Gastrocnemius medialis (tissue), 4 donors: ENCODE measurements around the gene RHEX. TPM values are rescaled to one million over a fixed set of nuclear protein-coding genes. Genes with fewer than 3 reads are reported as not detected.
"Not testable (repeated sequence)": the region's sequence is repeated elsewhere in the genome, so short reads cannot be mapped to it uniquely, and the experiment has no call there.

Source experiments
- ATAC-seq, 2 donors: fragments of 150-250 bp; one replicate each; pipeline ENCODE4 v1.9.1; 2016
- DNase-seq, 2 donors: peaks; one replicate each; pipeline ENCODE4 v3.0.0-alpha.2; 2019
- H3K27ac ChIP-seq, 4 donors: fragments of 200-600 bp; sonication (generic); 1 replicate in 1 of 4; 2 replicates in 3 of 4; pipeline ENCODE4 v1.5.1; 2016 to 2018; ENCODE audit warnings: mild to moderate bottlenecking in 2 of 4, moderate library complexity in 1 of 4
- H3K27me3 ChIP-seq, 3 donors: fragments of 200-600 bp; sonication (generic) in 2 of 3; 1 replicate in 1 of 3; 2 replicates in 2 of 3; pipeline versions ENCODE4 v1.5.1 to v1.6.0; 2016 to 2019; ENCODE audit warnings: mild to moderate bottlenecking in 1 of 3, moderate library complexity in 1 of 3
- H3K36me3 ChIP-seq, 2 donors: fragments of 200-600 bp; sonication (generic) in 1 of 2; one replicate each; pipeline ENCODE4 v1.5.1; 2017 to 2018
- H3K4me1 ChIP-seq, 2 donors: fragments of 200-600 bp; sonication (generic) in 1 of 2; one replicate each; pipeline ENCODE4 v1.5.1; 2016 to 2017; ENCODE audit warnings: mild to moderate bottlenecking in 2 of 2
- H3K4me3 ChIP-seq, 4 donors: fragments of 200-600 bp; sonication (generic) in 3 of 4; 1 replicate in 1 of 4; 2 replicates in 3 of 4; pipeline ENCODE4 v1.5.1; 2016 to 2019; ENCODE audit warnings: mild to moderate bottlenecking in 2 of 4
- H3K9me3 ChIP-seq, 3 donors: fragments of 200-600 bp; sonication (generic) in 2 of 3; 1 replicate in 1 of 3; 2 replicates in 2 of 3; pipeline ENCODE4 v1.5.1; 2016 to 2019
- CTCF ChIP-seq, 5 experiments: fragments of 450-650 bp in 3 of 5; fragments of 200-600 bp in 2 of 5; sonication (generic) in 2 of 5; IDR thresholded peaks in 4 of 5; conservative IDR thresholded peaks in 1 of 5; 1 replicate in 4 of 5; 2 replicates in 1 of 5; pipeline ENCODE4 v1.5.1; 2016 to 2019; ENCODE audit warnings: antibody characterized with exemption in 5 of 5, mild to moderate bottlenecking in 3 of 5, moderate library complexity in 3 of 5
- POLR2A ChIP-seq, 2 donors: fragments of 450-650 bp; IDR thresholded peaks; one replicate each; pipeline ENCODE4 v1.6.1; 2017; ENCODE audit warnings: antibody characterized with exemption in 2 of 2, mild to moderate bottlenecking in 2 of 2, moderate library complexity in 2 of 2
- in situ Hi-C, 4 donors: fragments of 200-750 bp; cut with MboI; loops; one replicate each; pipeline versions ENCODE4 v1.15.0 to v1.8.0; 2017; ENCODE audit warnings: low sequenced_read_pairs in 4 of 4
- intact Hi-C: fragments of 100-400 bp; cut with DNase I; formaldehyde crosslinking; loops from one replicate; pipeline ENCODE4 v1.15.1; 2023; ENCODE audit warnings: low total_unique reads
- total RNA-seq, 4 donors: library from RNA; depleted of rRNA; stranded (reverse); fragments of >200 nt; gene quantifications; one replicate each; pipeline versions ENCODE4 v1.1.0 to v1.2.3, GENCODE V29; 2016

Gene RHEX
- total RNA-seq, 4 donors from 2014 or later = not detected

DNA sequence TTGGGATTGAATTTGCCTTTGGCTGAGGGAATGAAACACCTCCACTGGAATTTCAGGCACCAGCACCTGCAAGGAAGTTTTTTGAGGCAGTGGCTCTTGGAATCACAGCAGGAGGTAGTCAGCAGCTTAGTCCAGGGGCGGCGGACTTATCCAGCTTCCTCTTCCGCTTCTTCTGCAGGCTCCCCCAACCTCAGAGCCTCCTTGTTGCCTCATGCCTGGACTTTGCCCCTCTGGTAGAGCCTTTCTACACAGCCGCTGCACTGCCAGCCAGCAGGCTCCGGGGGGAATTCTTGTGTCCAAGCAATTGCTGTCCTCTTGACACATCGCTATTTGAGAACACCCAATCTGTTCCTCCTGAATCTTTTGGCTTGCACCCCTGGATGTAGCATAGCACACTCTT, 4.4 kb upstream of the RHEX start:
- TF ChIP-seq POLR2A (IDR thresholded peaks at IDR 0.05) = no peak
- TF ChIP-seq CTCF (IDR thresholded peaks at IDR 0.05 in 4 of 5, conservative IDR thresholded peaks at IDR 0.05 in 1 of 5) = no peak
- intact Hi-C loops = no loop called here
- no peak overlapping the region for H3K27ac ChIP-seq
- no peaks in the 10 kb centered on the region for H3K27me3 ChIP-seq
- H3K4me3 ChIP-seq = no peak overlapping the region
- H3K36me3 ChIP-seq = no peaks in the 10 kb centered on the region
- H3K9me3 ChIP-seq = no peaks in the 10 kb centered on the region
- H3K4me1 ChIP-seq = no peaks in the 10 kb centered on the region
- no peak for ATAC-seq
- no peak for DNase-seq
- in situ Hi-C loops = no loop called here

DNA sequence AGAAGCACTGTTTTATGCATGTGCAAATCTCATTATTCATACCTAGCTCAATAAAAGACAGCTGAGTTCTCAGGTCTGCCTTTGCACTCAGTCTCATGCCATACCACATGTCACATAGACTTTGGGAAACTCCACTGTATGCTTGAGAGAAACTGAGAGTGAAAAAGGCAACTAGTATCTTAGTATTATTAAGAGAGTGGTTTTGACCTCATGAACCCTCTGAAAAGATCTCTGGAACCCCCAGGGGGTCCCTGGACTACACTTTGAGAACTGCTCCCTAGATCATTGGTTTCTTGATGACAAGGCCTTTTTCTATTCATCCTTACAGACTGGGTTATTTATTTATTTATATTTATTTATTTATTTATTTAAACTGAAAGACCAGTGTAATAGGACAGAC, 3.7 kb upstream of the RHEX start:
- DNase-seq (no peak), ATAC-seq (no peak)
- no peak overlapping the region for H3K27ac ChIP-seq
- H3K27me3 ChIP-seq = no peaks in the 10 kb centered on the region
- intact Hi-C loops = no loop called here
- no peaks in the 10 kb centered on the region for H3K36me3 ChIP-seq
- no peaks in the 10 kb centered on the region for H3K4me1 ChIP-seq
- no peaks in the 10 kb centered on the region for H3K9me3 ChIP-seq
- TF ChIP-seq CTCF (IDR thresholded peaks at IDR 0.05 in 4 of 5, conservative IDR thresholded peaks at IDR 0.05 in 1 of 5) = no peak
- TF ChIP-seq POLR2A (IDR thresholded peaks at IDR 0.05) = no peak
- in situ Hi-C loops = no loop called here
- H3K4me3 ChIP-seq = no peak overlapping the region

DNA sequence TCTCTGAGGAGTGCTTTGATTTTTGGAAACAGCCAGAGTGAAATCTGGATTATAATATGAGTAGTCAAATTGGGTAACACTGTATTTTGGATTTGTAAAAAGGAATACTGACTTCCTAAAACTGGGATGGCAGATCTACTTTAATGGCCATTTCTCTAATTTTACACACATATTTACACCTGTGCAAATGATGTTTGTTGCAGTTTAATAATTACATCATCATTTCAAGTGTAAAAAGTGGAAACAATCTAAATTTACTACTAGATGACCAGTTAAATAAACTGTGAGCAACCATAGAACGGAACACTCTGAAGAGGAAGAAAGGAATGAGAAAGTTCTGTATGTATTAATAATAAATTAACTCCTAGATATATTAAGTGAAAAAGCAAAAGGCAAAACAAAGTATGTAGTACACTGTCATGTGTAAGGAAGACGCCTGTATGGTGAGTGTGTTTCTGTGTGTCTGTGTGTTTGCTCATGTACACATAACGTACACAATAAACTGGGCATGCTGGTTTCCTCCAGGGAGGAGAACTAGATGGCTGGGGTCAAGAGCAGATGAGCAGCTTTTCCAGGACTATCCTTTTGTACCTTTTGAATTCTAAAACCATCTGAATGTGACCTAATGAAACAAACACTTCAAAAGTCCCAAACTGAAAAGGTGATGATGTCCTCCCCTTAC, 2.9 kb upstream of the RHEX start:
- DNase-seq = no peak
- Histone ChIP-seq H3K9me3 (no peaks in the 10 kb centered on the region), H3K4me1 (no peaks in the 10 kb centered on the region), H3K27me3 (no peaks in the 10 kb centered on the region), H3K27ac (no peak overlapping the region), H3K36me3 (no peaks in the 10 kb centered on the region), H3K4me3 (no peak overlapping the region)
- ATAC-seq = no peak
- intact Hi-C loops (no loop called here), in situ Hi-C loops (no loop called here)
- TF ChIP-seq POLR2A (IDR thresholded peaks at IDR 0.05) = no peak
- no peak for TF ChIP-seq CTCF (IDR thresholded peaks at IDR 0.05 in 4 of 5, conservative IDR thresholded peaks at IDR 0.05 in 1 of 5)

- DNase-seq (no peak), ATAC-seq (no peak)
- intact Hi-C loops (no loop called here), in situ Hi-C loops (no loop called here)
- H3K27ac ChIP-seq = no peak overlapping the region
- no peaks in the 10 kb centered on the region for H3K4me1 ChIP-seq
- no peaks in the 10 kb centered on the region for H3K9me3 ChIP-seq
- H3K4me3 ChIP-seq = no peak overlapping the region
- no peaks in the 10 kb centered on the region for H3K36me3 ChIP-seq
- no peaks in the 10 kb centered on the region for H3K27me3 ChIP-seq
- TF ChIP-seq CTCF (IDR thresholded peaks at IDR 0.05 in 4 of 5, conservative IDR thresholded peaks at IDR 0.05 in 1 of 5) (no peak), POLR2A (IDR thresholded peaks at IDR 0.05) (no peak)
Measured at GRCh38 chr1:206050655-206051235, 2.2 kb upstream of the RHEX start.

- H3K4me3 ChIP-seq, intact Hi-C loops, DNase-seq, ATAC-seq, H3K9me3 ChIP-seq, H3K27me3 ChIP-seq, H3K36me3 ChIP-seq, H3K27ac ChIP-seq, H3K4me1 ChIP-seq, in situ Hi-C loops: not testable (repeated sequence)
Measured at GRCh38 chr1:206052231-206052865, 625 bp upstream of the RHEX start.

DNA sequence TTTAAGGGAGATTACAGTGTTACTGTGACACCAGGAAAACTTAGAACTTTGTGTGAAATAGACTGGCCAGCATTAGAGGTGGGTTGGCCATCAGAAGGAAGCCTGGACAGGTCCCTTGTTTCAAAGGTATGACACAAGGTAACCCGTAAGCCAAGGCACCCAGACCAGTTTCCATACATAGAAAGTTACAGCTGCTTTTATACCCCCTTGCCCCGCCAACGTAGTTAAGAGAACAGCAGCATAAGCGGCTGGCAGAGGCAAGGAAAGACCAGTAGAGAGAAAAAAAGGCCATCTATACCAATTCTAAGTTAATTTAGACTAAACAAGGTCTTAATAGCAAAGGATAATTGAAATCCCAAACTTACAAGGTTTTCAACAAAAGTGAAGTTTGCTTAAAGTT, 643 bp downstream of the RHEX start:
- H3K4me1 ChIP-seq, H3K36me3 ChIP-seq, ATAC-seq, H3K9me3 ChIP-seq, intact Hi-C loops, in situ Hi-C loops, DNase-seq, H3K27me3 ChIP-seq, H3K4me3 ChIP-seq, H3K27ac ChIP-seq: not testable (repeated sequence)

GRCh38 chr1:206055069-206055625, 2.2 kb downstream of the RHEX start:
- DNase-seq, intact Hi-C loops, H3K4me1 ChIP-seq, H3K27ac ChIP-seq, H3K9me3 ChIP-seq, in situ Hi-C loops, H3K27me3 ChIP-seq, ATAC-seq, H3K4me3 ChIP-seq, H3K36me3 ChIP-seq: not testable (repeated sequence)
